GM23338 (cell line): ENCODE data around the gene GAS6. TPM values are rescaled to one million over a fixed set of nuclear protein-coding genes. Genes with fewer than 3 reads are reported as not detected.

Experiments used
- ATAC-seq: fragments of 200-7000 bp; cut with Tn5 transposase; 3 replicates; pipeline ENCODE4 v1.9.1; 2020
- DNase-seq: peaks from one replicate; pipeline ENCODE4 v3.0.0-alpha.2; 2015; ENCODE audit warnings: low spot score
- H2AFZ ChIP-seq: fragments of 200-600 bp; sonication (generic); 2 replicates; pipeline ENCODE4 v1.8.0; 2016; ENCODE audit warnings: antibody characterized with exemption, mild to moderate bottlenecking, moderate library complexity
- H3F3A ChIP-seq: fragments of 200-600 bp; sonication (generic); replicated peaks from 2 replicates; pipeline ENCODE4 v1.8.0; 2017; ENCODE audit warnings: antibody characterized with exemption, mixed run types, low read depth
- H3K27ac ChIP-seq: fragments of 200-600 bp; sonication (generic); 2 replicates; pipeline ENCODE4 v1.6.1; 2016; ENCODE audit warnings: low read depth
- H3K27me3 ChIP-seq: fragments of 200-600 bp; sonication (generic); 2 replicates; pipeline ENCODE4 v1.8.0; 2016; ENCODE audit warnings: mild to moderate bottlenecking, mixed run types, moderate library complexity; ENCODE audit not compliant: insufficient read depth
- H3K36me3 ChIP-seq: fragments of 200-600 bp; sonication (generic); 2 replicates; pipeline ENCODE4 v1.8.0; 2016; ENCODE audit warnings: mild to moderate bottlenecking; ENCODE audit not compliant: insufficient read depth
- H3K4me1 ChIP-seq: fragments of 200-600 bp; sonication (generic); 2 replicates; pipeline ENCODE4 v1.8.0; 2016; ENCODE audit warnings: mild to moderate bottlenecking, moderate library complexity; ENCODE audit not compliant: insufficient read depth
- H3K4me2 ChIP-seq: fragments of 200-600 bp; sonication (generic); 2 replicates; pipeline ENCODE4 v1.7.1; 2017; ENCODE audit warnings: mixed run types
- H3K4me3 ChIP-seq: fragments of 200-600 bp; sonication (generic); 2 replicates; pipeline ENCODE4 v1.6.1; 2016; ENCODE audit warnings: mixed run types
- H3K79me2 ChIP-seq: fragments of 200-600 bp; sonication (generic); replicated peaks from 2 replicates; pipeline ENCODE4 v1.8.0; 2017; ENCODE audit warnings: mild to moderate bottlenecking; ENCODE audit not compliant: insufficient read depth
- H3K9me2 ChIP-seq: fragments of 200-600 bp; sonication (generic); 2 replicates; pipeline ENCODE4 v1.8.0; 2017; ENCODE audit not compliant: insufficient read depth
- H4K20me1 ChIP-seq: fragments of 200-600 bp; sonication (generic); replicated peaks from 2 replicates; pipeline ENCODE4 v1.8.0; 2017; ENCODE audit warnings: mild to moderate bottlenecking; ENCODE audit not compliant: insufficient read depth
- H3K27ac Mint-ChIP-seq: 2 replicates; pipeline ENCODE4 v1.8.0; 2020; ENCODE audit warnings: inconsistent platforms, mild to moderate bottlenecking, moderate library complexity, mixed read lengths
- H3K27me3 Mint-ChIP-seq: 3 replicates; pipeline ENCODE4 v1.8.0; 2022; ENCODE audit warnings: low read depth, mild to moderate bottlenecking, moderate library complexity, mixed read lengths, inconsistent platforms; ENCODE audit not compliant: insufficient read depth, poor library complexity
- H3K36me3 Mint-ChIP-seq: 3 replicates; pipeline ENCODE4 v1.8.0; 2021; ENCODE audit warnings: low read depth, mild to moderate bottlenecking, inconsistent platforms, moderate library complexity, mixed read lengths
- H3K4me1 Mint-ChIP-seq: 3 replicates; pipeline ENCODE4 v1.8.0; 2020; ENCODE audit warnings: mild to moderate bottlenecking, inconsistent platforms, mixed read lengths
- H3K4me3 Mint-ChIP-seq: 3 replicates; pipeline ENCODE4 v1.8.0; 2021; ENCODE audit warnings: moderate library complexity, mild to moderate bottlenecking, inconsistent platforms, mixed read lengths
- H3K9me3 Mint-ChIP-seq: 3 replicates; pipeline ENCODE4 v1.8.0; 2020; ENCODE audit warnings: moderate library complexity, mild to moderate bottlenecking, inconsistent platforms, mixed read lengths
- EZH2 ChIP-seq: fragments of 200-600 bp; sonication (generic); IDR thresholded peaks from one replicate; pipeline ENCODE4 v1.8.0; 2017; ENCODE audit warnings: antibody characterized with exemption, mild to moderate bottlenecking, low read depth; ENCODE audit not compliant: unreplicated experiment
- EZH2phosphoT487 ChIP-seq: fragments of 200-600 bp; sonication (generic); IDR thresholded peaks from one replicate; pipeline ENCODE4 v1.8.1; 2018; ENCODE audit warnings: antibody characterized with exemption; ENCODE audit not compliant: unreplicated experiment
- JUNB ChIP-seq: IDR thresholded peaks from one replicate; pipeline ENCODE4 v1.6.1; 2016; ENCODE audit warnings: antibody characterized with exemption; ENCODE audit not compliant: unreplicated experiment
- NANOG ChIP-seq: IDR thresholded peaks from 2 replicates; pipeline ENCODE4 v1.6.1; 2016; ENCODE audit warnings: antibody characterized with exemption, borderline replicate concordance
- STAT1 ChIP-seq: IDR thresholded peaks from one replicate; pipeline ENCODE4 v1.6.1; 2016; ENCODE audit warnings: antibody characterized with exemption; ENCODE audit not compliant: unreplicated experiment
- ZNF331 ChIP-seq: fragments of 250-450 bp; sonication (Bioruptor Pico); IDR thresholded peaks from 2 replicates; pipeline ENCODE4 v1.5.0; 2020; ENCODE audit warnings: low read depth, mild to moderate bottlenecking, moderate library complexity
- polyA plus RNA-seq: library from polyadenylated mRNA; unstranded; fragments of >200 nt; fragmentation: Nextera tagmentation; extraction: Ambion mirVana; gene quantifications from 2 replicates; pipeline ENCODE4 v1.2.1, GENCODE V29; 2016
- total RNA-seq: library from RNA; depleted of rRNA; stranded (reverse); fragments of >200 nt; shearing (Covaris generic); gene quantifications from 2 replicates; pipeline ENCODE4 v1.2.3, GENCODE V29; 2014
- TF ChIP-seq, protein P1 (sequence below): IDR thresholded peaks from one replicate; pipeline ENCODE4 v1.6.1; 2018; ENCODE audit warnings: antibody characterized with exemption; ENCODE audit not compliant: unreplicated experiment
- TF ChIP-seq, protein P2 (sequence below): fragments of 250-450 bp; sonication (Bioruptor Pico); IDR thresholded peaks from 2 replicates; pipeline ENCODE4 v1.5.0; 2020; ENCODE audit warnings: mild to moderate bottlenecking, moderate library complexity
- TF ChIP-seq, protein P3 (sequence below), 2 experiments: fragments of 200-600 bp in 1 of 2; sonication (generic) in 1 of 2; conservative IDR thresholded peaks; 2 replicates each; pipeline versions ENCODE4 v1.5.1 to v1.6.1; 2016 to 2017; ENCODE audit warnings: antibody characterized with exemption in 2 of 2, low read depth in 2 of 2, mild to moderate bottlenecking in 2 of 2, moderate library complexity in 1 of 2

The GAS6 gene
- total and polyA plus RNA-seq, 2 experiments from 2014 or later = 7.9 to 21.2 TPM

DNA sequence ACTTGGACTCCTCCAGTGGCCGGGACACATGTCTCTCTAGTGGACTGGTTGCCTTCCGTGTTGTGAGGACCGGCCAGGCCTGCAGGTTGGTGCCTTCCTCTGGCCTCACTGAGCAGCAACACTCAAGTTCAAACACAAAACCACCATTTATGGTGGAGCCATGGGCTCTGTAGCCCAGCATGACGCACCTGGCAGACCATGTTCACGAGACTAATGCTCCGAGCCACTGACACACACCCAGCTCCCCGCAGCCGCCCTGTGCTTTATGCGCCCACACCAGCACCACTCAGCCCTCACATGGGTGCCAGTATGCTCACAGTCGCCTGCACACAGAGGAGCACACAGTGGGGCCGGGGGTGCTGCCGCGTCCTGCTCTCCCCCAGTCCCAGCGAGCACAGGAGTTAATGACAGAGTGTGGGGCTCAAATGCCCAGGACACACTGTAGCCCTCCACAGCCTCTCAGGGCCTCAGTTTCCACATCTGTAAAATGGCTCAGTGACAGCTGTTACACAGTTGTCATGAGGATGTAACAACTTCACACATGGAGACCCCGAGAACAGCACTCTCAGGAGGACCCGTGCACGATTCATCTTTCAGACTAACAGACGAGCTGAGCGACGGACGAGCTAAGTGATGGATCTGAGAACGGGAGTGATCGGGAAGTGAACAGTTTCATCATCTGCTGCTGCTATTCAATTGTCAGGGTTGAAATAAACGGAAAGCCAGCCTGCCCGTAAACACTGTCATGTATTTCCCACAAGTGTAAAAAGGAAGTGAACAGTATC lies 7.8 kb downstream of the GAS6 start:
- TF ChIP-seq ZNF331 (CRISPR knock-in tag) (no peak), JUNB (no peak), STAT1 (no peak), EZH2 (no peak), EZH2phosphoT487 (no peak), NANOG (no peak)
- TF ChIP-seq, protein P1, sequence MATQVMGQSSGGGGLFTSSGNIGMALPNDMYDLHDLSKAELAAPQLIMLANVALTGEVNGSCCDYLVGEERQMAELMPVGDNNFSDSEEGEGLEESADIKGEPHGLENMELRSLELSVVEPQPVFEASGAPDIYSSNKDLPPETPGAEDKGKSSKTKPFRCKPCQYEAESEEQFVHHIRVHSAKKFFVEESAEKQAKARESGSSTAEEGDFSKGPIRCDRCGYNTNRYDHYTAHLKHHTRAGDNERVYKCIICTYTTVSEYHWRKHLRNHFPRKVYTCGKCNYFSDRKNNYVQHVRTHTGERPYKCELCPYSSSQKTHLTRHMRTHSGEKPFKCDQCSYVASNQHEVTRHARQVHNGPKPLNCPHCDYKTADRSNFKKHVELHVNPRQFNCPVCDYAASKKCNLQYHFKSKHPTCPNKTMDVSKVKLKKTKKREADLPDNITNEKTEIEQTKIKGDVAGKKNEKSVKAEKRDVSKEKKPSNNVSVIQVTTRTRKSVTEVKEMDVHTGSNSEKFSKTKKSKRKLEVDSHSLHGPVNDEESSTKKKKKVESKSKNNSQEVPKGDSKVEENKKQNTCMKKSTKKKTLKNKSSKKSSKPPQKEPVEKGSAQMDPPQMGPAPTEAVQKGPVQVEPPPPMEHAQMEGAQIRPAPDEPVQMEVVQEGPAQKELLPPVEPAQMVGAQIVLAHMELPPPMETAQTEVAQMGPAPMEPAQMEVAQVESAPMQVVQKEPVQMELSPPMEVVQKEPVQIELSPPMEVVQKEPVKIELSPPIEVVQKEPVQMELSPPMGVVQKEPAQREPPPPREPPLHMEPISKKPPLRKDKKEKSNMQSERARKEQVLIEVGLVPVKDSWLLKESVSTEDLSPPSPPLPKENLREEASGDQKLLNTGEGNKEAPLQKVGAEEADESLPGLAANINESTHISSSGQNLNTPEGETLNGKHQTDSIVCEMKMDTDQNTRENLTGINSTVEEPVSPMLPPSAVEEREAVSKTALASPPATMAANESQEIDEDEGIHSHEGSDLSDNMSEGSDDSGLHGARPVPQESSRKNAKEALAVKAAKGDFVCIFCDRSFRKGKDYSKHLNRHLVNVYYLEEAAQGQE = no peak
- TF ChIP-seq, protein P2, sequence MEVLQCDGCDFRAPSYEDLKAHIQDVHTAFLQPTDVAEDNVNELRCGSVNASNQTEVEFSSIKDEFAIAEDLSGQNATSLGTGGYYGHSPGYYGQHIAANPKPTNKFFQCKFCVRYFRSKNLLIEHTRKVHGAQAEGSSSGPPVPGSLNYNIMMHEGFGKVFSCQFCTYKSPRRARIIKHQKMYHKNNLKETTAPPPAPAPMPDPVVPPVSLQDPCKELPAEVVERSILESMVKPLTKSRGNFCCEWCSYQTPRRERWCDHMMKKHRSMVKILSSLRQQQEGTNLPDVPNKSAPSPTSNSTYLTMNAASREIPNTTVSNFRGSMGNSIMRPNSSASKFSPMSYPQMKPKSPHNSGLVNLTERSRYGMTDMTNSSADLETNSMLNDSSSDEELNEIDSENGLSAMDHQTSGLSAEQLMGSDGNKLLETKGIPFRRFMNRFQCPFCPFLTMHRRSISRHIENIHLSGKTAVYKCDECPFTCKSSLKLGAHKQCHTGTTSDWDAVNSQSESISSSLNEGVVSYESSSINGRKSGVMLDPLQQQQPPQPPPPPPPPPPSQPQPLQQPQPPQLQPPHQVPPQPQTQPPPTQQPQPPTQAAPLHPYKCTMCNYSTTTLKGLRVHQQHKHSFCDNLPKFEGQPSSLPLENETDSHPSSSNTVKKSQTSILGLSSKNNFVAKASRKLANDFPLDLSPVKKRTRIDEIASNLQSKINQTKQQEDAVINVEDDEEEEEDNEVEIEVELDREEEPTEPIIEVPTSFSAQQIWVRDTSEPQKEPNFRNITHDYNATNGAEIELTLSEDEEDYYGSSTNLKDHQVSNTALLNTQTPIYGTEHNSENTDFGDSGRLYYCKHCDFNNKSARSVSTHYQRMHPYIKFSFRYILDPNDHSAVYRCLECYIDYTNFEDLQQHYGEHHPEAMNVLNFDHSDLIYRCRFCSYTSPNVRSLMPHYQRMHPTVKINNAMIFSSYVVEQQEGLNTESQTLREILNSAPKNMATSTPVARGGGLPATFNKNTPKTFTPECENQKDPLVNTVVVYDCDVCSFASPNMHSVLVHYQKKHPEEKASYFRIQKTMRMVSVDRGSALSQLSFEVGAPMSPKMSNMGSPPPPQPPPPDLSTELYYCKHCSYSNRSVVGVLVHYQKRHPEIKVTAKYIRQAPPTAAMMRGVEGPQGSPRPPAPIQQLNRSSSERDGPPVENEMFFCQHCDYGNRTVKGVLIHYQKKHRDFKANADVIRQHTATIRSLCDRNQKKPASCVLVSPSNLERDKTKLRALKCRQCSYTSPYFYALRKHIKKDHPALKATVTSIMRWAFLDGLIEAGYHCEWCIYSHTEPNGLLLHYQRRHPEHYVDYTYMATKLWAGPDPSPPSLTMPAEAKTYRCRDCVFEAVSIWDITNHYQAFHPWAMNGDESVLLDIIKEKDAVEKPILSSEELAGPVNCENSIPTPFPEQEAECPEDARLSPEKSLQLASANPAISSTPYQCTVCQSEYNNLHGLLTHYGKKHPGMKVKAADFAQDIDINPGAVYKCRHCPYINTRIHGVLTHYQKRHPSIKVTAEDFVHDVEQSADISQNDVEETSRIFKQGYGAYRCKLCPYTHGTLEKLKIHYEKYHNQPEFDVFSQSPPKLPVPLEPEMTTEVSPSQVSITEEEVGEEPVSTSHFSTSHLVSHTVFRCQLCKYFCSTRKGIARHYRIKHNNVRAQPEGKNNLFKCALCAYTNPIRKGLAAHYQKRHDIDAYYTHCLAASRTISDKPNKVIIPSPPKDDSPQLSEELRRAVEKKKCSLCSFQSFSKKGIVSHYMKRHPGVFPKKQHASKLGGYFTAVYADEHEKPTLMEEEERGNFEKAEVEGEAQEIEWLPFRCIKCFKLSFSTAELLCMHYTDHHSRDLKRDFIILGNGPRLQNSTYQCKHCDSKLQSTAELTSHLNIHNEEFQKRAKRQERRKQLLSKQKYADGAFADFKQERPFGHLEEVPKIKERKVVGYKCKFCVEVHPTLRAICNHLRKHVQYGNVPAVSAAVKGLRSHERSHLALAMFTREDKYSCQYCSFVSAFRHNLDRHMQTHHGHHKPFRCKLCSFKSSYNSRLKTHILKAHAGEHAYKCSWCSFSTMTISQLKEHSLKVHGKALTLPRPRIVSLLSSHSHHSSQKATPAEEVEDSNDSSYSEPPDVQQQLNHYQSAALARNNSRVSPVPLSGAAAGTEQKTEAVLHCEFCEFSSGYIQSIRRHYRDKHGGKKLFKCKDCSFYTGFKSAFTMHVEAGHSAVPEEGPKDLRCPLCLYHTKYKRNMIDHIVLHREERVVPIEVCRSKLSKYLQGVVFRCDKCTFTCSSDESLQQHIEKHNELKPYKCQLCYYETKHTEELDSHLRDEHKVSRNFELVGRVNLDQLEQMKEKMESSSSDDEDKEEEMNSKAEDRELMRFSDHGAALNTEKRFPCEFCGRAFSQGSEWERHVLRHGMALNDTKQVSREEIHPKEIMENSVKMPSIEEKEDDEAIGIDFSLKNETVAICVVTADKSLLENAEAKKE (CRISPR knock-in tag) = no peak
- TF ChIP-seq, protein P3, sequence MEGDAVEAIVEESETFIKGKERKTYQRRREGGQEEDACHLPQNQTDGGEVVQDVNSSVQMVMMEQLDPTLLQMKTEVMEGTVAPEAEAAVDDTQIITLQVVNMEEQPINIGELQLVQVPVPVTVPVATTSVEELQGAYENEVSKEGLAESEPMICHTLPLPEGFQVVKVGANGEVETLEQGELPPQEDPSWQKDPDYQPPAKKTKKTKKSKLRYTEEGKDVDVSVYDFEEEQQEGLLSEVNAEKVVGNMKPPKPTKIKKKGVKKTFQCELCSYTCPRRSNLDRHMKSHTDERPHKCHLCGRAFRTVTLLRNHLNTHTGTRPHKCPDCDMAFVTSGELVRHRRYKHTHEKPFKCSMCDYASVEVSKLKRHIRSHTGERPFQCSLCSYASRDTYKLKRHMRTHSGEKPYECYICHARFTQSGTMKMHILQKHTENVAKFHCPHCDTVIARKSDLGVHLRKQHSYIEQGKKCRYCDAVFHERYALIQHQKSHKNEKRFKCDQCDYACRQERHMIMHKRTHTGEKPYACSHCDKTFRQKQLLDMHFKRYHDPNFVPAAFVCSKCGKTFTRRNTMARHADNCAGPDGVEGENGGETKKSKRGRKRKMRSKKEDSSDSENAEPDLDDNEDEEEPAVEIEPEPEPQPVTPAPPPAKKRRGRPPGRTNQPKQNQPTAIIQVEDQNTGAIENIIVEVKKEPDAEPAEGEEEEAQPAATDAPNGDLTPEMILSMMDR (conservative IDR thresholded peaks at IDR 0.05; ENCODE audit: low read depth in 2 of 2) = no peak
- Mint-ChIP-seq H3K9me3 (no peaks in the 10 kb centered on the region; the same call in 2 of the 3 replicates), H3K27me3 (peaks cover 24% of the 10 kb centered on the region), H3K27ac (peak overlapping the region; percentile 34; the same call in 1 of the 2 replicates), H3K36me3 (peaks cover 7% of the 10 kb centered on the region), H3K4me3 (no peak overlapping the region), H3K4me1 (peaks cover 62% of the 10 kb centered on the region)
- Histone ChIP-seq H3K4me3 (no peak overlapping the region), H3F3A (peaks cover 25% of the 10 kb centered on the region), H3K4me2 (no peak overlapping the region), H3K9me2 (no peaks in the 10 kb centered on the region; the same call in 1 of the 2 replicates), H3K4me1 (peaks cover 17% of the 10 kb centered on the region), H3K27me3 (no peaks in the 10 kb centered on the region), H3K79me2 (peaks cover 25% of the 10 kb centered on the region; the same call in 1 of the 2 replicates), H4K20me1 (no peaks in the 10 kb centered on the region), H2AFZ (no peak overlapping the region), H3K36me3 (no peaks in the 10 kb centered on the region), H3K27ac (no peak overlapping the region)
- no peak for ATAC-seq
- DNase-seq = no peak
